SK-N-SH (cell line): Measurements from ENCODE around the gene TRAK1. TPM values are rescaled to one million over a fixed set of nuclear protein-coding genes. Genes with fewer than 3 reads are reported as not detected.

Experiments used
- CTCF ChIA-PET: fragments of 300-600, 350-600 bp; formaldehyde crosslinking; extraction: SDS; loops from one replicate; lab custom pipeline; 2021; lab: Yijun Ruan, JAX
- POLR2A ChIA-PET: fragments of 350-600 bp; sonication (Branson Sonifier 250); formaldehyde crosslinking; extraction: SDS; loops from one replicate; lab custom pipeline; 2020; ENCODE audit warnings: antibody characterized with exemption, inconsistent platforms; lab: Yijun Ruan, JAX
- DNase-seq: peaks from one replicate; pipeline ENCODE4 v3.0.0; 2012
- H2AFZ ChIP-seq: fragments of 200-600 bp; sonication (generic); 2 replicates; pipeline ENCODE4 v1.8.1; 2016; ENCODE audit warnings: antibody characterized with exemption, mild to moderate bottlenecking, low read depth
- H3F3A ChIP-seq: fragments of 200-600 bp; sonication (generic); replicated peaks from 2 replicates; pipeline ENCODE3; 2016; ENCODE audit warnings: antibody characterized with exemption, mild to moderate bottlenecking; ENCODE audit not compliant: insufficient read depth
- H3K27ac ChIP-seq, 2 experiments: fragments of 200-500 bp in 1 of 2; fragments of 200-600 bp in 1 of 2; sonication (Bioruptor generic) in 1 of 2; sonication (generic), shearing (Covaris generic) in 1 of 2; 2 replicates each; pipeline versions ENCODE4 v1.5.1 to v1.6.1; 2014 to 2016; ENCODE audit warnings: low read depth in 2 of 2, inconsistent platforms in 1 of 2, low read length in 1 of 2, mild to moderate bottlenecking in 1 of 2, mixed read lengths in 1 of 2
- H3K27me3 ChIP-seq: fragments of 200-600 bp; sonication (generic), shearing (Covaris generic); 2 replicates; pipeline ENCODE4 v1.6.1; 2016; ENCODE audit warnings: mixed run types; ENCODE audit not compliant: insufficient read depth
- H3K36me3 ChIP-seq, 2 experiments: fragments of 200-500 bp in 1 of 2; fragments of 200-600 bp in 1 of 2; sonication (Bioruptor generic) in 1 of 2; sonication (generic) in 1 of 2; replicated peaks in 1 of 2; 2 replicates each; pipeline versions ENCODE3 to v1.5.1; 2014 to 2016; ENCODE audit warnings: low read length in 1 of 2, mild to moderate bottlenecking in 1 of 2; ENCODE audit not compliant: insufficient read depth in 2 of 2, control insufficient read depth in 1 of 2
- H3K4me1 ChIP-seq, 2 experiments: fragments of 200-500 bp in 1 of 2; fragments of 200-600 bp in 1 of 2; sonication (Bioruptor generic) in 1 of 2; sonication (generic), shearing (Covaris generic) in 1 of 2; 2 replicates each; pipeline versions ENCODE4 v1.5.1 to v1.6.1; 2014 to 2016; ENCODE audit warnings: low read depth in 1 of 2, low read length in 1 of 2, mixed run types in 1 of 2; ENCODE audit not compliant: insufficient read depth in 2 of 2, control insufficient read depth in 1 of 2
- H3K4me2 ChIP-seq: fragments of 200-600 bp; sonication (generic), shearing (Covaris generic); 2 replicates; pipeline ENCODE4 v1.6.1; 2017; ENCODE audit warnings: mixed run types
- H3K4me3 ChIP-seq, 2 experiments: fragments of 200-500 bp in 1 of 2; fragments of 200-600 bp in 1 of 2; sonication (Bioruptor generic) in 1 of 2; sonication (generic), shearing (Covaris generic) in 1 of 2; 2 replicates each; pipeline versions ENCODE4 v1.5.1 to v1.8.1; 2014 to 2016; ENCODE audit warnings: low read depth in 2 of 2, inconsistent platforms in 1 of 2, low read length in 1 of 2, mild to moderate bottlenecking in 1 of 2, mixed read lengths in 1 of 2, moderate library complexity in 1 of 2
- H3K79me2 ChIP-seq: fragments of 200-600 bp; sonication (generic); 2 replicates; pipeline ENCODE4 v1.8.1; 2017; ENCODE audit warnings: mild to moderate bottlenecking; ENCODE audit not compliant: insufficient read depth
- H3K9ac ChIP-seq: fragments of 200-600 bp; sonication (generic); 2 replicates; pipeline ENCODE4 v1.6.1; 2017; ENCODE audit warnings: mixed run types
- H3K9me2 ChIP-seq: fragments of 200-600 bp; sonication (generic); 2 replicates; pipeline ENCODE4 v1.6.1; 2017; ENCODE audit warnings: mixed run types
- H3K9me3 ChIP-seq: fragments of 200-600 bp; sonication (generic); 2 replicates; pipeline ENCODE4 v1.6.1; 2017; ENCODE audit warnings: mixed run types, mild to moderate bottlenecking, moderate library complexity
- H4K20me1 ChIP-seq: fragments of 200-600 bp; sonication (generic); 2 replicates; pipeline ENCODE4 v1.6.1; 2017; ENCODE audit warnings: mild to moderate bottlenecking, mixed run types; ENCODE audit not compliant: insufficient read depth
- EZH2phosphoT487 ChIP-seq: fragments of 200-600 bp; sonication (generic); IDR thresholded peaks from 2 replicates; pipeline ENCODE4 v1.6.1; 2017; ENCODE audit warnings: low read depth, mixed run types, mild to moderate bottlenecking, antibody characterized with exemption, moderate library complexity, borderline replicate concordance
- FOXJ3 ChIP-seq: sonication (generic); formaldehyde crosslinking; IDR thresholded peaks from 2 replicates; pipeline ENCODE4 v1.5.1; 2020; ENCODE audit warnings: mild to moderate bottlenecking, missing genetic modification reagents
- GATA2 ChIP-seq: sonication (generic); formaldehyde crosslinking; IDR thresholded peaks from 2 replicates; pipeline ENCODE4 v1.5.0; 2020; ENCODE audit warnings: mild to moderate bottlenecking, missing genetic modification reagents
- IRF3 ChIP-seq: fragments of 150-350 bp; IDR thresholded peaks from 2 replicates; pipeline ENCODE4 v1.6.1; 2016; ENCODE audit warnings: mild to moderate bottlenecking, low read depth, low read length
- JUND ChIP-seq: IDR thresholded peaks from 2 replicates; pipeline ENCODE4 v1.4.0; 2012
- MEF2A ChIP-seq: IDR thresholded peaks from 2 replicates; pipeline ENCODE4 v1.4.0; 2012; ENCODE audit warnings: low read depth, borderline replicate concordance
- NFIC ChIP-seq: IDR thresholded peaks from 2 replicates; pipeline ENCODE4 v1.4.0; 2012; ENCODE audit warnings: borderline replicate concordance
- POLR2AphosphoS5 ChIP-seq: IDR thresholded peaks from 2 replicates; pipeline ENCODE4 v1.6.1; 2012; ENCODE audit warnings: low read depth, low read length
- RAD21 ChIP-seq: IDR thresholded peaks from 2 replicates; pipeline ENCODE4 v1.6.1; 2012; ENCODE audit warnings: mild to moderate bottlenecking, low read length
- RCOR1 ChIP-seq: fragments of 150-350 bp; IDR thresholded peaks from 2 replicates; pipeline ENCODE4 v1.6.1; 2017; ENCODE audit warnings: antibody characterized with exemption, low read length
- RXRA ChIP-seq: IDR thresholded peaks from 2 replicates; pipeline ENCODE4 v1.4.0; 2012; ENCODE audit warnings: low read depth, mild to moderate bottlenecking, borderline replicate concordance
- SIN3A ChIP-seq: IDR thresholded peaks from 2 replicates; pipeline ENCODE4 v1.6.1; 2012; ENCODE audit warnings: low read depth, mild to moderate bottlenecking, low read length, moderate library complexity, borderline replicate concordance
- SMC3 ChIP-seq: IDR thresholded peaks from 2 replicates; pipeline ENCODE4 v1.6.1; 2012; ENCODE audit warnings: low read depth, low read length, improper control_type of control experiment
- TEAD4 ChIP-seq: IDR thresholded peaks from 2 replicates; pipeline ENCODE4 v1.4.0; 2012; ENCODE audit warnings: mild to moderate bottlenecking, borderline replicate concordance; ENCODE audit not compliant: insufficient read depth
- WGBS: methylation state at CpG from one replicate; pipeline ENCODE4 v1.1.6; 2017; ENCODE audit warnings: low lambda C conversion rate; 5-methylcytosine and 5-hydroxymethylcytosine counted together
- polyA plus RNA-seq, 3 experiments: library from polyadenylated mRNA; depleted of rRNA; stranded (reverse); fragments of >200 nt; gene quantifications; 2 replicates each; pipeline ENCODE4 v1.2.3, GENCODE V29; 2012
- TF ChIP-seq, protein P1 (sequence below): IDR thresholded peaks from 2 replicates; pipeline ENCODE4 v1.6.1; 2012; ENCODE audit warnings: mild to moderate bottlenecking, low read depth, low read length, moderate library complexity

Gene TRAK1
- polyA plus RNA-seq, 1 of the 3 experiments (the other 2 are of a cell fraction): 12.5 TPM

DNA sequence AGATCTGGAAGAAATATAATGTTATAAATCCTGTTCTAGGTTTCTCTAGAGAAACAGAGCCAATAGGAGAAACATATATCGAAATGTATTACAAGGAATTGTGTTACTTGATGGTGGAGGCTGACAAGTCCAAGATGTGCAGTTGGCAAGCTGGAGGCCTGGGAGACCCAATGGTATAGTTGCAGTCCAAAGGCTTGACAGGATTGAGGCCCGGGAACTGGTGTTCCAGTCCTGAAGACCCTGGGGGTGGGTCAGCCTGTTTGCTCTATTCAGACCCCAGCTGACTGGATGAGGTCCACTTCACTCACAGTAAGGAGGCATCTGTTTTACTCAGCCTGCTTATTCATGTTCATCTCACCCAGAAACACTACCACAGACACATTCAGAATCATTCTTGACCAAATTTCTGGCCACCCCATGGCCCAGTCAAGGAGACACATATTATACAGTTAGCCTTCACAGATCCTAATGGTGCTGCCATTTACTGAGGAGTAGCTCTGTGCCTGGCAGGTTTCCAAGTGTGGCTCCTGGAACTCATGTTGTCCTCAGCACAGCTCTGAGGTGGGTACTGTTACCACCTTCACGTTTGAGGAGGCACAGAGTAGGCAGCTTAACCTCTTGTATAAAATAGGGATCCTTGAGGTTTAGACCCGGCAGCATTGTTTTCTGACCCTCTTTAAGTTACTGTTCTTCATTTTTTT, 3.7 kb downstream of the TRAK1 start:
- H3K4me3 ChIP-seq: no peak overlapping the region
- no peaks in the 10 kb centered on the region for H3K9me3 ChIP-seq
- peaks cover under 1 to 8% of the 10 kb centered on the region in 2 experiments for H3K36me3 ChIP-seq
- H2AFZ ChIP-seq: no peak overlapping the region
- no peak for DNase-seq
- H3K27ac ChIP-seq: no peak overlapping the region
- no peaks in the 10 kb centered on the region for H3K9me2 ChIP-seq
- POLR2A ChIA-PET: no interaction called here
- no peaks in the 10 kb centered on the region for H4K20me1 ChIP-seq
- WGBS: 76% methylated on average over 4 of the region's 4 CpGs
- no peak overlapping the region for H3K4me2 ChIP-seq
- H3K9ac ChIP-seq: no peak overlapping the region
- TF ChIP-seq SMC3: no peak
- no peak for TF ChIP-seq RXRA
- TF ChIP-seq POLR2AphosphoS5: no peak
- TF ChIP-seq NFIC: no peak
- no peak for TF ChIP-seq MEF2A
- no peak for TF ChIP-seq EZH2phosphoT487
- TF ChIP-seq RCOR1: no peak
- no peak for TF ChIP-seq TEAD4
- no peak for TF ChIP-seq GATA2 (CRISPR knock-in tag)
- TF ChIP-seq IRF3: no peak
- no peak for TF ChIP-seq FOXJ3 (CRISPR knock-in tag)
- no peak for TF ChIP-seq RAD21
- TF ChIP-seq, protein P1, sequence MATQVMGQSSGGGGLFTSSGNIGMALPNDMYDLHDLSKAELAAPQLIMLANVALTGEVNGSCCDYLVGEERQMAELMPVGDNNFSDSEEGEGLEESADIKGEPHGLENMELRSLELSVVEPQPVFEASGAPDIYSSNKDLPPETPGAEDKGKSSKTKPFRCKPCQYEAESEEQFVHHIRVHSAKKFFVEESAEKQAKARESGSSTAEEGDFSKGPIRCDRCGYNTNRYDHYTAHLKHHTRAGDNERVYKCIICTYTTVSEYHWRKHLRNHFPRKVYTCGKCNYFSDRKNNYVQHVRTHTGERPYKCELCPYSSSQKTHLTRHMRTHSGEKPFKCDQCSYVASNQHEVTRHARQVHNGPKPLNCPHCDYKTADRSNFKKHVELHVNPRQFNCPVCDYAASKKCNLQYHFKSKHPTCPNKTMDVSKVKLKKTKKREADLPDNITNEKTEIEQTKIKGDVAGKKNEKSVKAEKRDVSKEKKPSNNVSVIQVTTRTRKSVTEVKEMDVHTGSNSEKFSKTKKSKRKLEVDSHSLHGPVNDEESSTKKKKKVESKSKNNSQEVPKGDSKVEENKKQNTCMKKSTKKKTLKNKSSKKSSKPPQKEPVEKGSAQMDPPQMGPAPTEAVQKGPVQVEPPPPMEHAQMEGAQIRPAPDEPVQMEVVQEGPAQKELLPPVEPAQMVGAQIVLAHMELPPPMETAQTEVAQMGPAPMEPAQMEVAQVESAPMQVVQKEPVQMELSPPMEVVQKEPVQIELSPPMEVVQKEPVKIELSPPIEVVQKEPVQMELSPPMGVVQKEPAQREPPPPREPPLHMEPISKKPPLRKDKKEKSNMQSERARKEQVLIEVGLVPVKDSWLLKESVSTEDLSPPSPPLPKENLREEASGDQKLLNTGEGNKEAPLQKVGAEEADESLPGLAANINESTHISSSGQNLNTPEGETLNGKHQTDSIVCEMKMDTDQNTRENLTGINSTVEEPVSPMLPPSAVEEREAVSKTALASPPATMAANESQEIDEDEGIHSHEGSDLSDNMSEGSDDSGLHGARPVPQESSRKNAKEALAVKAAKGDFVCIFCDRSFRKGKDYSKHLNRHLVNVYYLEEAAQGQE: no peak
- no peak for TF ChIP-seq JUND
- TF ChIP-seq SIN3A: no peak
- TF ChIP-seq, all 33 proteins: peak for 0
- H3F3A ChIP-seq: no peaks in the 10 kb centered on the region
- H3K79me2 ChIP-seq: no peaks in the 10 kb centered on the region
- CTCF ChIA-PET: interaction anchor here (0.9 to 1.5 kb wide), 2 partner anchors 200 to 1517 kb away, joined by 3 read pairs; no protein-coding TSS in a partner anchor
- H3K4me1 ChIP-seq: peaks cover 3 to 10% of the 10 kb centered on the region in 2 experiments; a peak in 3 of 4 replicates
- H3K27me3 ChIP-seq: no peaks in the 10 kb centered on the region
